AG04450 (cell line): Measurements from ENCODE around the gene KCNJ12. TPM values are rescaled to one million over a fixed set of nuclear protein-coding genes. Genes with fewer than 3 reads are reported as not detected.
"Not testable (repeated sequence)": the region's sequence is repeated elsewhere in the genome, so short reads cannot be mapped to it uniquely, and the experiment has no call there.

ENCODE experiments used
- CTCF ChIA-PET: fragments of 300-600, 350-600 bp; formaldehyde crosslinking; extraction: SDS; loops from one replicate; lab custom pipeline; 2022; ENCODE audit warnings: antibody characterized with exemption, inconsistent platforms; lab: Charles Lee
- POLR2A ChIA-PET: fragments of 350-600 bp; formaldehyde crosslinking; extraction: SDS; loops from one replicate; lab custom pipeline; 2021; ENCODE audit warnings: antibody characterized with exemption, inconsistent platforms; lab: Yijun Ruan, JAX
- DNase-seq: peaks from one replicate; pipeline ENCODE4 v3.0.0-alpha.2; 2011; ENCODE audit warnings: low read depth, low spot score
- H3K27ac ChIP-seq: one replicate; pipeline ENCODE4 v1.5.1; 2012; ENCODE audit warnings: low read depth, low read length, control low read depth
- H3K27me3 ChIP-seq: one replicate; pipeline ENCODE4 v1.6.0; 2012; ENCODE audit warnings: low read length; ENCODE audit not compliant: control insufficient read depth, insufficient read depth
- H3K4me3 ChIP-seq: 2 replicates; pipeline ENCODE4 v1.5.1; 2011; ENCODE audit warnings: mild to moderate bottlenecking, low read depth, low read length, control low read depth
- H3K9me3 ChIP-seq: 2 replicates; pipeline ENCODE4 v1.5.1; 2012; ENCODE audit warnings: low read length; ENCODE audit not compliant: control insufficient read depth, insufficient read depth
- CTCF ChIP-seq: IDR thresholded peaks from 2 replicates; pipeline ENCODE4 v1.5.1; 2011; ENCODE audit warnings: low read depth, low read length, control low read depth, inconsistent platforms
- polyA plus RNA-seq: library from polyadenylated mRNA; depleted of rRNA; stranded (reverse); fragments of >200 nt; gene quantifications from 2 replicates; pipeline ENCODE4 v1.2.3, GENCODE V29; 2011

KCNJ12 gene
- polyA plus RNA-seq, 1 experiment = 0.02 TPM

DNA sequence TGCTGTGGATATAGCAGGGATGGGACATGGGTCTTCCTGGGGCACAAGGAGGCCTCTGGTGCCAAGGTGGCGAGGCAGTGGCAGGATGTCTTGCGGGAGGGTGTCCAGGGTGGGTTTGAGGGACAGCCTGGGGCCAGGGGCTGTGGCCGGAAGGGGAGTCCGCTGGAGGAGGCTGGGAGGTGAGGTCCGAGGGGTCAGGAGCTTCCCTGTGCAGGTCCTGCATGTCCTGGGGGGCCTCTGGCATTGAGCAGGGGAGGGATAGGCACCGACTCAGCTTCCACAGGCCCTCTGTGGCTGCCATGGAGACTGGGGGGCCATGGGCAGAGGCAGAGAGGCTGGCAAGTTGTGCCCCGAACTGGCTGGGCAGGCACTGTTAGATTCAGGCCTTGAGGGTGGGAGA is 38.5 kb downstream of the KCNJ12 start:
- CTCF ChIA-PET, POLR2A ChIA-PET: not testable (repeated sequence)

GRCh38 chr17:21415166-21415990 is 39.2 kb downstream of the KCNJ12 start:
- CTCF ChIA-PET, POLR2A ChIA-PET, DNase-seq, H3K27ac ChIP-seq, H3K4me3 ChIP-seq, H3K27me3 ChIP-seq: not testable (repeated sequence)
- peaks cover 29% of the 10 kb centered on the region for H3K9me3 ChIP-seq

More for the DNA sequence above, 38.5 kb downstream of the KCNJ12 start:
- H3K9me3 ChIP-seq = peaks cover 29% of the 10 kb centered on the region
- not testable (repeated sequence) for DNase-seq, H3K27ac ChIP-seq, H3K27me3 ChIP-seq, H3K4me3 ChIP-seq

- H3K9me3 ChIP-seq = peaks cover 24% of the 10 kb centered on the region; the same call in 1 of the 2 replicates
- CTCF ChIA-PET, H3K4me3 ChIP-seq, DNase-seq, POLR2A ChIA-PET, H3K27ac ChIP-seq, H3K27me3 ChIP-seq: not testable (repeated sequence)
These were observed 40.4 kb downstream of the KCNJ12 start for GRCh38 chr17:21416471-21416981.

GRCh38 chr17:21417349-21417748 is 41.2 kb downstream of the KCNJ12 start:
- H3K27me3 ChIP-seq, CTCF ChIA-PET, DNase-seq, H3K27ac ChIP-seq, POLR2A ChIA-PET, H3K4me3 ChIP-seq: not testable (repeated sequence)
- peaks cover 27% of the 10 kb centered on the region; the same call in 1 of the 2 replicates for H3K9me3 ChIP-seq

DNA sequence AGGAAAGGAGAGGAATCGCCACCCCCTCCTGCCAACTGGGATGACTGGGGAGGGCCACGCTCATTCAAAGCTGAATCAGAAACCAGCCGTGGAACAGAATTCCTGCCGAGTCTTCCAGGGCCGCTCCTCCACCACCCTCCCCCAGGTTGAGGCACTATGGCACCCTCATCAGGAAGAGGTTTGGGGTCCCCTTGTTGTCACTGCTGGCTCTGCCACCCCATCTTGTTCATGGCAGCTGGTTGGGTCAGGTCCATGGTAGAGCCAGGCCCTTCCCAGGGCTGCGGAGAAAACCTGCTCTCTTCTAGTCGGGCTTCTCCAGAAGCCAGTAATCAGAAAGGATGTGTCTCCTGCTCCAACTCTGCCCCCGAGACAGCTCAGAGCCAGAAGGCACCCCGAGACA is 41.8 kb downstream of the KCNJ12 start:
- no peak overlapping the region for H3K4me3 ChIP-seq
- no peaks in the 10 kb centered on the region for H3K27me3 ChIP-seq
- DNase-seq = no peak
- CTCF ChIA-PET = no interaction called here
- no peak overlapping the region for H3K27ac ChIP-seq
- no peak for TF ChIP-seq CTCF
- POLR2A ChIA-PET = no interaction called here
- peaks cover 26% of the 10 kb centered on the region; the same call in 1 of the 2 replicates for H3K9me3 ChIP-seq

- DNase-seq = no peak
- POLR2A ChIA-PET = no interaction called here
These were observed 42.5 kb downstream of the KCNJ12 start for GRCh38 chr17:21418446-21419298.

More at GRCh38 chr17:21418446-21419298, 42.5 kb downstream of the KCNJ12 start:
- no peak overlapping the region for H3K4me3 ChIP-seq
- TF ChIP-seq CTCF = no peak
- no peaks in the 10 kb centered on the region for H3K27me3 ChIP-seq
- H3K9me3 ChIP-seq = peaks cover 26% of the 10 kb centered on the region; the same call in 1 of the 2 replicates
- CTCF ChIA-PET = no interaction called here
- no peak overlapping the region for H3K27ac ChIP-seq
